Hematopoietic multipotent progenitor cell (in vitro differentiated cells): ENCODE results near the gene ZHX3. TPM values are rescaled to one million over a fixed set of nuclear protein-coding genes. Genes with fewer than 3 reads are reported as not detected.

Experiments used
- DNase-seq, 3 donors: peaks; one replicate each; pipeline ENCODE4 v3.0.0-alpha.2; 2011 to 2015; ENCODE audit warnings: low read depth in 2 of 3, low spot score in 2 of 3
- total RNA-seq: library from RNA; depleted of rRNA; stranded (reverse); fragments of >200 nt; gene quantifications from one replicate; pipeline ENCODE4 v1.2.3, GENCODE V29; 2012

Gene ZHX3
- total RNA-seq, 1 donor = 4.0 TPM

DNA sequence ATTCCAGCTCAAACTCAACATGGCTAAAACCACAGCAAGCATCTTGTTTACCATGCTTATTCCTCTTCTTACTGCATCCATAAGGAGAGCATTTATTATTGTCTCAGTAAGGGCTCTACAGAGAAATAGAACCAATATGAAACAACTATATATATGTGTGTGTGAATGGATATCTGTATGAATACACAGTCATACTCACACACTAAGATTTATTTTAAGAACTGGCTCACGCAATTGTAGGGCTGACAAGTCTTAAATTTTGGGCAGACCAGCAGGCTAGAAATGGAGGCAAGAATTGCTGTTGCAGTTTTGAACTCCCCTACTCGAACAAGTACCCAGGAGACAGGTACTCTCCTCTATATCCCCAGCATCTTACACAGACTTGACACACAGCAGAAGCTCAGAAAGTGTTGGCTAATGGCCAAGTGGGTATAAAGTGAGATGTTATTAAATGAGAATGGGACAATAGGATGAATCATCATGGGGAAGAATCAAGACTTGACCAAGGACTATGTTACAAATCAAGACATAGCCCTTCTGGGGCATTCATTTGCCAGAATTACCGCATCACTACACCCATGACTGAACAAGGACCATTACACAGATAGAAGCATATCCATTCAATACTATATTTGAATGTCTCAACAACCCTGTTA is 13.0 kb downstream of the ZHX3 start:
- no peak for DNase-seq

DNA sequence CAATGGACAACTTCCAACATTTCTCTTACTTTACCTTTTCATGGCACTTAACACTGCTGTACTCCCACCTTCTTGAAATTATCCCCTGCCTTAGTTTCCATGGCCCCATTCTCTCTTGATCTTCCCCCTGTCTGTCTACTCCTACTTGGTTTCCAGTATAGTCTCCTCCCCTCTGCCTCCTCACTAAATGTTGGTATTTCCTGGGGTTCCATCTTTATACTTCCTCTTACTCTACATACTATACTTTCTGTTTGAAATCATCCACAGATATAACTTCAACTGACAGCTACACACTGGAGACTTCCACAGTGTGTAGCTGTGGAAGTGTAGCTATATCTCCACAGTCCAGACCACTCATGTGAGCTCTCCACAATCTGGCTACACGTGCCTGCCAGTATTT is 13.5 kb downstream of the ZHX3 start:
- no peak for DNase-seq

DNA sequence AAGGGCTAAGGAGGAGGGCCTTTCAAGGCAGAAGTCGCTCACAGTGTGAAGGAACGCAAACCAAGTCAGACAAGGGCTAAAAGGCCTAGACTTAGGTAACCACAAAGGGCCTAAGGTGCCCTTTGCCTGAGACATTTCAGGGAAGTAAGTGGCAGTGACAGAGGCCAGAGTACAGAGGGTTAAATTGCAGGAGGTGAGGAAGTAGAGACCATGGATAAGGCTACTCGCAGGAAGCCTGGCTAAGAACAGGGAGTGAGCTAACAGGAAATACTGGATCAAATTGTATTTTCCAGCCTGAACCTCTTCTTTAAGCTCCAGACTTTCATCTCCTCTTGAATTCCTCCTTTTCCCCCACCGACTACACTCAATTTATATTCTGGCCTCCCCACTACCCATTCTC is 16.6 kb downstream of the ZHX3 start:
- no peak for DNase-seq

DNA sequence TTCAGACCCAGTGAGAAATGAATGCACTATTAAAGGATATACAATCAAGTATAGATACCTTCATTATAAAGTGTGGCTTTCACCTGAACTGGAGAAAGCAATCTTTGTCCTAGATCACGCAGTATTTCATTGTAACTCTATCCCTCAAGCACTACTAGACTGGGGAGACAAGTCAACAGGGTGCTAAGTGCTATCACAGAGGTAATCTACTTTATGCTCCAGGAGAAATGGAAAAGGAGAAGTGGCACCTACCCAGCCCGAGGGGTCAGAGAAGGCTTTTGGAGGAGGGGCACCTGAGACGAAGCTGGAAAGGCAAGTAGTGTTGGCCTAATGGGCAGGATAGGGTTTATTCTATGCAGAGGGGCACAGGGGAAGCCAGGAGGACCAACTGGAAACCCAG is 17.1 kb downstream of the ZHX3 start:
- DNase-seq = no peak

DNA sequence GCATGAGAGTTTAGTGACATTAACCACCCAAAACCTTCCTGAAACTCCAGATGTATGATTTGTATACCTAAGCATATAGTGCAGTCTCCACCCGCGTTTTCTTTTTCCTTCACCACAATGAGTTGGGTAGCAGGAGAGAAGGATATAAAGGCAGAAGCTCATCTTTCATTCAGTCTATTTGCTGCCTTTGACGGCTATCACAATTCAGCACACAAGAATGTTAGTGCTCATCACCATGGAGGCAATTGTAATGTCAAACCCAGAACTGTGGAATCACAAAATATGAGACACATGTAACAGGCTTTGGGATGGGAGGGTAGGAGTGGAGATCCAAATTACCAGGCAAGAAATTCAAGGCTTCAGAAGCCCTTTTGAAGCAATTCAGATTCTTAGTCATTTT is 17.6 kb downstream of the ZHX3 start:
- no peak for DNase-seq

DNA sequence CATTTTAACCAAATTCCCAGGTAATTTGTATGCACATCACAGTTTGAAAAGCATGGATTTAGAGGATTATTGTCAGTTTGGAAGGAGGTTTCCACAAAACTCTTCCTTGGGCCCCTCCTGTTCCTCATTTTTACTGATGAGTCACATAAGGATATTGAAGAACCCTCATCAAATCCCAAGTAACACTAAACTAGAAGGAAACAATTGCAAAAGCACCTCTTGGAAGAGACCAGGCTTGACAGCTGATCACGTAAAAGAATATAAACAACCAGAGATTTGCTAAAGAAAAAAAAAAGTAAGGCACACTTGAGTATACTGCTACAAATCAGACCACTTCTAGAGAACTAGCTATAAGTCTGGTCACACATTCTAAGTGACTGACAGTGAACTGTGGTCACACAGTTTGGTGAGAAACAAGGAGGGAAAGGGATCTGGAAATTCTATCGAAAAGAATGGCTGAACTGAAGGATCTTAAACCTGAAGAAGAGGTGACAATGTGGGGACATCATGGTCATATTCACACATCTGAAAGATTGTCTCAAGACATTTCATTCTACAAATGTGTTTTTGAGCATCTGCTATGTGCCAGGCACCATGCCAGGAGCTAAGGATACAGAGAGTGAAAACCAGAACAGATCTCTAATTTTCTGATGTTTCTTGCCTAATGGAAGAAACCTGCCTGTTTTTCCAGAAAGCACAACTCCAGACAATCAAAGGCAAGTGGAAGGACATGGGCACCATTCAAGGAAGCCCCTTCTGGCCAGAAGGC is 24.1 kb downstream of the ZHX3 start:
- DNase-seq = no peak

DNA sequence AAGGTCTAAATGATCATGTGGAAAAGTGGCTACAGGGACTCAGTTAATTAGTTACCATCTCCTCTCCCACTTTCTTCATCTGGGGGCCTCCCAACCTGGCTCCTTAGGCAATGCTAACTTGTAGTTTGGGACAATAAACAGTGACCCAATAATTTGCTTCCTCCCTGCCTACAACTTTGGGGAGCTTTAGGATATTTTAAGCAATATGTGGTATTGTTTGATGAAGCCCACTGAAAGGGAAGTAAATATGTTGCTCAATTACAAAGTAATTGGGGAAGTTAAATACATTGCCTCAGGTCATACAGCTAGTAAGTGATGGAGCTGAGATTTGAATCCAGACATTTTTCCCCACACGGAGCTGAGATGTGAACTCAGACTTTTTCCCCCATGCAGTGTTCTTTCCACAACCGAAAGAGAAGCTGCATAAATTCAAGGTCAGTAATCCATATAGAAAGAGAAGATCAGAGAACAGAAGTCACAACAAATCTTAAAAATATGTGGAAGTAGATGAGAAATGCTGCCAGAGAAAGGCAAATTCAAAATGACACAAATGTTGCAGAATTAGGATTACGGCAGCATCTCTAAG is 26.6 kb downstream of the ZHX3 start:
- peak in 1 of 3 donors; percentile 33 for DNase-seq

DNA sequence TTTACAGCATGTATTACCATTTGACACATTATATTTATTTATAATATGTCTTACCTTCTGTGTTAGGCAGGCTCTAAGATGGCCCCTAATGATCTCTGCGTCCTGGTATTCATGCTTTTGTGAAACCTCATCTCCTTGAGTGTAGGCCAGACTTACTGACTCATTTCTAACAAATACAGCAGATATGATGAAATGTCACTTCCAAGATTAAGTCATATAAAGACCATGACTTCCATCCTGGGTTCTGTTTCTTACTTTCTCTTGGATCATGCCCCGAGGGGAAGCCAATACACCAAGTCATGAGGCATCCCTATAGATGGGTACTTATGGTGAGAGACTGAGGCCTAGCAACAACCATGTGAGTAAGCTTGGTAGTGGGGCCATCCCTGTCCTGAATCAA is 30.2 kb downstream of the ZHX3 start:
- no peak for DNase-seq

DNA sequence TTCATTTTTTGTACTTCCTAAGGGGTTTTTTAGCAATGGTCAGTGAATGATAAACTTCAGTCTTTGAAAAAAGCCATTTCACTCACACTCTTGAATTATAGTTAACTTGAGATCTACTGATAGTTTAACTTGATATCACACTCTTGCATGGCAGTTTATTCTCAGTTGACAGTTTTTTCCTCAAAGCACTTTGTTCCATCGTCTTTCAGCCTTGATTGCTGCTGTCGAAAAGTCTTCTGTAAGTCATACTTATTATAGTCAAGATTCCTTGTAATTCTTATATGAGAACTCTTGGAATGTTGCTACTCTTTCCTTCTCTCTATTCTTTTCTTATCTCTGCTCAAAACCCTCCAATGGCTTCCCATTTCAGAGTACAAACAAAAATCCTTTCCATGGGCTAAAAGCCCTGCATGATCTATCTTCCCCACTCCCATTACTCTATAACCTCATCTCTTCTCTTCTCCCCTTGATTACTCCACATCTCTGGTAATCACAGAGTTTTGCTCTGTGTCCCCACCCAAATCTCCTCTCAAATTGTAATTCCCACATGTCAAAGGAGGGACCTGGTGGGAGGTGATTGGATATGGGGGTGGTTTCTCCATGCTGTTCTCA is 31.2 kb downstream of the ZHX3 start:
- no peak for DNase-seq

DNA sequence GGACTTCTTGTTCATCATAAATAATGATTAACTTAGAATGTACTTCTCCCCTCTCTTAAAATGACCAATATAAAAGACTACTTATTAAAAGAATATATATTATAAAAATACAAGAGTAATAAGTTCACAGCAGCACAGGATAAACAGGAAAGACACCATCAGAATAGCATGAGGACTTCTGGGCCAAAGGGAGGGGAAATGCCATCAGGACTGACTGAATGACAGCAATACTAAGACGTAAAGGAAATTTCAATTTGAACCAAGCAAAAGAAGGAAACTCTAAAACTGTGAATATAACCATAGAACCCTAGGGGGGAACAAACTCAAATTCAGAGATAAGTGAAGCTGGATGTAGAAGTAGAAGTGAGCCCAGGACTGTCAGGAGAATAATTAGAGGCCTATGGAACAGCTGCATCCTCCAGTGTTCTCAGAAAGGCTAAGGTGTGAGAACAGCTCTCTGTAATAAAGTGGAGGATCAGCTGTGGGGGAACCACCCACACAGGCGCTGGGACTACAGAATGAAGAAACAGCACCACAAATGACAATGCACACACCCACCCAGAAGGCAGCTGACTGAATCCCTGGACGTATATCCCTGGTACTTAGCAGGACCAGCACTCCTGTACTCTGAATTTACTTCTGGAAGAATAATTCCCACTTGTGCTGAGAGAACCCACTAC is 37.8 kb downstream of the ZHX3 start:
- DNase-seq = peak in 1 of 3 donors; percentile 40

DNA sequence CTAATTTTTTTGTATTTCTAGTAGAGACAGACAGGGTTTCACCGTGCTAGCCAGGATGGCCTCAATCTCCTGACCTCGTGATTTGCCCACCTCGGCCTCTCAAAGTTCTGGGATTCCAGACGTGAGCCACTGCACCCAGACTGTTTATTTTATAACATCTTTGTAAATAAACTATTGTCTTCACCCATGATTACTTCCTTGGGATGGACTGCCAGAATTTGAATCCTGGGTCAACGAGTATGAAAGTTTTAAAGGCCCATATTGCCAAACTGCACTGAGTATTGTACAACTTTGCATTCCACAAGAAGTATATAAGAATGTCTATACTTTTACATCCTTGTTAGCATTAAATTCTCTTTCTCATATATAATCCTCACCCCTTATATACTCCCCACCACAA is 38.6 kb downstream of the ZHX3 start:
- no peak for DNase-seq

DNA sequence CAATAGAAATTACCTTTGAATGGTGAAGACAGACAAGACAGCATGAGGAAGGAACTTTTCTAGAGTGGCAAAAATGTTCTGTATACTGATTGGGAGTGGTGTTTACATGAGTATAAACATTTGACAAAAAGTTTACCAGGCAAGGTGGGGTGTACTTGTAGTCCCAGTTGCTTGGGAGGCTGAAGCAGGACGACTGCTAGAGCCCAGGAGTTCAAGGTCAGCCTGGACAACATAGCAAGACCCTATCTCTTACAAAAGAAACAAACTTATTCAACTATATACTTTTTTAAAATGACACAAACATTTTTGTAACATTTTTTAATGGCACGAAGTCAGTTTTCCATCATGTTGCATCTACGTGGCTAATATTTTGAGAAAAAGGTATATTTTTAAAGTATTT is 40.5 kb downstream of the ZHX3 start:
- DNase-seq = no peak

DNA sequence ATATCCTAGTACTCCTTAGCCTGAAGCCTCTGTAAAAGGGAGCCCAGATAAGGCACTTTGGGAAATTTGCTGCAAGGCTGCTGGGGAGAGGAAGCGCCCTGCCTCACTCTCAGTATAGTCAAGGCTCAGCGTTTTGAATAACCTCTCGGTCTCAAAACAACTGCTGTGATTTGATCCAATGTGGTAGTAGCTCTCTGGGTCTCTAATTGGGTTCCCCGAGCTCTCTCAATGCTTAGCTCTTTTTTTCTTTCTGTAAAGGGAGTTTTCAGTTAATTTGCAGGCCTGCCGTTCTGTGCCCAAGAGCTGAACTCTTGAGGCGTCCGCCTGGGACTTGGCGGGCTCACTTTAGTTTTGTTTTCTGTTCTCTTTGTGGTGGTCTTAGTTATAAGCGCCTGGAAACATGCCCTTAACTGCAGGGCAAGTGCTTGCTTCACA is 41.2 kb downstream of the ZHX3 start:
- DNase-seq = no peak

DNA sequence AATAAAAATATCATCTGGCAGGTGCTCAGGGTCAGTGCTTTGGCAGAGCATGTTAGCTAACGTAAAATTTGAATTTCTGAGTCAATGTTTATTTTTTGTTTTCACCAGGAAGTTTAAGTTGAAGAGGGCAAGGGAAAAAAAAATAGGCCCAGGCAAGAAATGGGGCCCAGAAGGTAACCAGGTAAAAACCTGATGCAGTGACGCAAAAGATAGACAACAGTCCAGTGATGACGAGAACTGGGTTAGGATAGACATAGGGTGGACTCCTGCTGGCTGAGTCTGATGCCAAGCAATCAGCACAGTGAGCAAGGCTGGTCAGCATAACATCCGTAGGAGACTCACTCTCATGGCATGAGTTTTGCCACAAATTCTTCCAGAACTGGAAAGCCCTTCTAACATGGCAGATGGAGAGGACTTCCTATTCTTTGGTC is 42.2 kb downstream of the ZHX3 start:
- no peak for DNase-seq

DNA sequence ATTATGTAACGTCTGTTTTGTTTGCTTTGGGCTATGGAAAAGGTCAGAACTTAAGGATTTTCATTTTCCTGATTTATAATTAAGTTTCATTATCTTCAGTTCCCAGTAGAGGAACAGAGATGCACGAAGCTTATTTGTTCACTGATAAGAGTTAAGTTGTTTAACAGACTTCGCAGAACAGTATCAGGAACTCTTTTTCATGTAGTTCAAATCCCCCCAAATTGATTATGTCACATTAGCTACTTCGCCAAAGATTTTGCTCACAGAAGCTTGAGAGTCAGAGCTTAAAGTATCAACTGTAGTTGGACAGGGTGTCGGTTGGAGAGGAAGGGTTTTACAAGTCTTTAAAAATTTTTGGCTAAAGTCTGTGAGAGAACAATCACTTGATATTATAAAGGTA is 43.4 kb downstream of the ZHX3 start:
- DNase-seq = no peak

DNA sequence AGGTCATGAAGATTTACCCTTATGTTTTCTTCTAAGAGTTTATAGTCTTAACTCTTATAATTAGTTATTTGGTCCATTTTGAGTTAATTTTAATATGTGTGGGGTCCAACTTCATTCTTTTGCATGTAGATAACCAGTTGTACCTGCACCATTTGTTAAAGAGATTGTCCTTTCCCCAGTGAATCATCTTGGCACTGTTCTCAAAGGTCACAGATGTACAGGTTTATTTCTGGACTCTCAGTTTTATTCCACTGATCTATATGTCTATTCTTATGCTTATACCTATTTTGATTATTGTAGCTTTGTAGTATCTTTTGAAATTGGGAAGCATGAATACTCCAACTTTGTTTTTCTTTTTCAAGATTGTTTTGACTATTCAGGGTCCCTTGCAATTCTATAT is 44.1 kb downstream of the ZHX3 start:
- no peak for DNase-seq

DNA sequence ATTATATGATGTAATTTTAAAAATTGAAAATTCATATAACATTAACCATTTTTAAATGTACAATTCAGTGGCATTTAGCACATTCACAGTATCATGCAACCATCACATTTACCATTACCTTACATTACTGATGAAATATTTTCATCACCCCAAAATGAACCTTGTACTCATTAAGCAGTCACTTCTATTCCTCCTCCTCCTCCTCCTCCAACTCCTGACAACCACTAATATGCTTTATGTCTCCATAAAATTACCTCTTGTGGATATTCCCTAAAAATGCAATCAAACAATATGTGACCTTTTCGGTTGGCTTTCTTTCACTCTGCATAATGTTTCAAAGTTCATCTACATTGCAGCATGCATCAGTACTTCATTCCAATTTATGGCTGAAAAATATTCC is 45.2 kb downstream of the ZHX3 start:
- no peak for DNase-seq

DNA sequence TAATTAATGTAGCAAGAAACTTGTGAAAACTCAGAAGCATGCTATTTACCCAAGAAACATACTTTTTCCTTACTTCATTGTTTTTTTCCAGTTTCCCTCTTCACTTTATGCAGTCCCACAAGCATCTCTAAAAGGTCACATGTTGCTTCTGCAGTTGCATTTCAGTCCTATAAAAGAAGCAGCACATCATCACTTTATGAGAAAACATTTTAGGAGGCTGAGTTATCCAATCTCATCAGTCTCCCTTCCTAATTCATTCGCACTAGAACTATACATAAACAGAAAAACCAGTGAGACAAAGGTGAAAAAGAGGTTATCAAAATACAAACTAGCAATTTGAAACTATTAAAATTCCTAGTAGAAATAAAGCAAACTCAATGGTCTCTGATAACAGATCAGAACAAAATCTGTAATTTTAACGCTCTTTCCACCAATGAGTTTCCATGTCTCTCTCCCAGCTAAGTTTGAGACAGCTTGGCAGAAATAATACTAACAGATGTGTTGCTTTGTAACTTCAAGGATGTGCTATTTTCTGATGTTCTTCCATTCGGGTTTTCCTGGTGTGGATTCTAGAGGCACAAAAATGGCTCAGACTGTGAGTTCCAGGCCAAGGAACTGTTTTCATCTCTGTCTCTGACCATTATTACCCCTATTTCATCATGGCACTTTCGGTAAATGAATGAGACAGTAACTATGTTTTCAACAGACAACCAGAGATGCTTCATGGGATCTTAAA is 48.4 kb downstream of the ZHX3 start:
- DNase-seq = no peak

DNA sequence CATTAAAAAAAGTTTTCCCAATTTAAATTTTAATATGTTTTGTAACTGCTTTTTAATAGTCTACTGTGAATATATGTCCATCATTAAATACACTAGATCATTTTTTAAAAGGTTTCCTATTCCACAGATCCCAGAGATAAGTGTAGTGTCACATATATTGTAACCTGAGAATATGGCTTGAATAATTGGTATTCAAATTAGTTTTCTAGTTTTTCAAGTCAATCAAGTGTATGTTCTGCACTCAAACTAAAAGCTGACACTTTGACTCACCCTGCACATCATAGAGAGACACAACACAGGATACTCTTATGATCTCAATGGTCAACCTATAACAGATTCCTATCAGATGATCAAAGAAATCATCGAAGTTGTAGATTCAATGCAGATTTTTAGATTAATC is 49.1 kb downstream of the ZHX3 start:
- no peak for DNase-seq

DNA sequence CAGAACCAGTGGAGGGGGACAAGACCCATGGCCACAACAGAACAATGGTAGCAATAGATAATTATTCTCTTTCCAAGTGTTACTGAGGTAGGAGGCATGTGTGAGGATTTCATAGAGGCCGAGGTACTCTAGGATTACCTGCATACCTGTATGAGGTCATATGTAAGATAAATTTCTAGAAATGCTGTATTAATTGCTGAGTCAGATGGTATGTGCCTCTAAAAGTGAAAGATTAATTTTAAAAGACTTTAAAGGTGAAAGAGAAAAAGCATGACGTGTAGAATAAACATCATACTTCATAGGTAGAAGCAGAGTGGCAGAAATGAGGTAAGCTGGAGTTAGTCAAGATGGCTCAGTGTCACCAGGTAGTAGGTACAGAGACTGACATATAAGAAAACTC is 51.6 kb downstream of the ZHX3 start:
- DNase-seq = no peak
